ENCODE data around the gene ORMDL2.

The ORMDL2 gene

GRCh38 chr12:55817345-55818139, at the start of gene ORMDL2, which contains the start of gene SARNP:
TSS of gene ORMDL2 (plus strand) at chr12:55818041. CDS start at chr12:55819000, 959 bp downstream.
TSS of gene SARNP (minus strand) at chr12:55817724. CDS start at chr12:55817701, 23 bp downstream.
- peak; percentile 84 to 100 (median 98) for DNase-seq

- no peak for DNase-seq
Observed at GRCh38 chr12:55771736-55772135, 46.1 kb upstream of the ORMDL2 start.

- DNase-seq = no peak
Observed at GRCh38 chr12:55777856-55778255, 40.0 kb upstream of the ORMDL2 start.

- DNase-seq = no peak
Observed at GRCh38 chr12:55780685-55781084, 37.2 kb upstream of the ORMDL2 start.

- no peak for DNase-seq
Observed at GRCh38 chr12:55788546-55788945, 29.3 kb upstream of the ORMDL2 start.

- DNase-seq = no peak
Observed at GRCh38 chr12:55789171-55789570, 28.7 kb upstream of the ORMDL2 start.

- DNase-seq = no peak
Observed at GRCh38 chr12:55789893-55790292, 27.9 kb upstream of the ORMDL2 start.

DNA sequence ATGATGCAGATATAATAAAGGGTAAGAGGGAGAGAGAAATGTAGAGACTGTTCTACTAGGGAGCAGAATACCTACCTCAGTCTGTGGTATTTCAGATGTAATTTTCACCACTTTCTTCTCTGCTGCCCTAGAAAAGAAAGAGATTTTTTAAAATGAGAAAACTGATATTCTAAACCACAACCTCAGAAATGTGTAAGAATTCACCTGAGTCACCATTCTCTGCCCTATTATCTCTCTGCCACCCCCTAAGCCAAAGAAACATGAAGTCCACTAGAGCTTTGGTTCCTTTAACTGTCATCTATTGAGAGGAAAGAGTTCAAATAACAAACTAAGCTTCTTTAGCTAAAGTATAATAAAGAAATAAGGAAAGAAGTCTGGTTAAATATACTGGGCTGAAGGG, 21.9 kb upstream of the ORMDL2 start:
- no peak for DNase-seq

DNA sequence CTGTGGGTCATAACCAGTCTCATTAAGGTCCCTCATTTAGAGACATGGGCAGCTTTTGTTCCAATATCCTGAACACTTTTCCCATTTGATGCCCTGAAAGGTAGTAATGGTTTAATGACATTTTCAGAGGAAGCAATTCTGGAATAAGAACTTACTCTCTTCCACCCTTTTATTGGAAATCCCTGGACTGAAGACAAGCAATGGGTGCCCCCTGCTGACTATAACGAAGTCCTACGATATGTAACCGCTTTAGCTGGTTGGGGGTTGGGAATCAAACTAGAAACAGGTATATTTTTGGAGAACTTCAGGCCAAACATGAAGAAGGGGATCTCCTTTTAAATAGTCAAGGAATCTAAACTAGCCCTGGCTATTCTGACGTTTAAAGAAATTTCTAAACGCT, 20.8 kb upstream of the ORMDL2 start:
- DNase-seq = peak in 3 of 14 donors; percentile 1 to 4 (median 1)

DNA sequence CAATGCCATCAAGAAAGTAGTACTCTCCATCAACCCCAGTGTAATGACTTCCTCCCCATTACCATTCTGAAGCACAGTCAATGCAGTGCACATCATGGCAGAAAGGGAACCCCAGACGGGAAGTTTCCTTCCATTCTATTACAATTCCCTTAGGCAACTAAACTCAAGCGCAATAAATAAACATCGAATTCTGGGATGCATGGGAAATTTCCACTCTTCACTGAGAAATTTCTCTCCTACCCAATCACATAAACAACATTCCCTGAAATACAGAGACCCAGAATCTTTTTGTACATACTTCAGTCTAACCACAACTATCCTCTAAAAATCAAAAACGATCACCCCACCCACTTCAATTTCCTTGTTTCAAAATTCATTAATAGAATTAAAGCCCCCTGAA, 20.3 kb upstream of the ORMDL2 start:
- DNase-seq = no peak

GRCh38 chr12:55806982-55807381, 10.9 kb upstream of the ORMDL2 start:
- no peak for DNase-seq

- DNase-seq = no peak
Observed at GRCh38 chr12:55809274-55809673, 8.6 kb upstream of the ORMDL2 start.

DNA sequence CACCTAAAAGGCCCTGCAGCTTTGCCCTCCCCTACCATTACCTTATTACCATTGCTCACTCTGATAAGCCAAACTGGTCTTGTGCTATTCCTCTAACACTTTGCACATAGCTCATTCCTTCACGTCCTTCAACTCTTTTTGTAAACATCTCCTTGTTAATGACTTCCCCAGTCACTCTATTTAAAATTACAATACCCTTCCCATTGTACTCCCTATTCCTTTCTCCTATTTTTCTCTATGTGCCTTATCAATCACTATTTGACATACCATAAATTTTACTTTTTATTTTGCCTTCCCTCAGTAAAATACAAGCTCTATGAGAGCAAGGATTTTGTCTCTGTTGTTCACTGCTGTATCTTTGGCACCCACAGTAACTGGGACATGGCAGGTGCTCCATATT, 5.8 kb upstream of the ORMDL2 start:
- no peak for DNase-seq

GRCh38 chr12:55814257-55814656, 3.6 kb upstream of the ORMDL2 start:
- no peak for DNase-seq

DNA sequence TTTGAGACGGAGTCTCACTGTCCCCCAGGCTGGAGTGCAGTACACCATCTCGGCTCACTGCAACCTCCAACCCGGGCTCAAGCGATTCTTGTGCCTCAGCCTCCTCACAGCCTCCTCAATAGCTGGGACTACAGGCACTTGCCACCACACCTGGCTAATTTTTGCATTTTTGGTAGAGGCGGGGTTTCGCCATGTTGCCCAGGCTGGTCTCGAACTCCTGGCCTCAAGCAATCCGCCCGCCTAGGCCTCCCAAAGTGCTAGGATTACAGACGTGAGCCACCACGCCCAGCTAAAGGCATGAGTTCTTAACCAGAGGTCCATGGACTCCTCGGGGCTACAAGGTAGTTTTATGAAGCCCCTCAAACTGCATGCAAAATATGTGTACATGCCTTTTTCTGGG, 2.4 kb upstream of the ORMDL2 start:
- DNase-seq = no peak

DNA sequence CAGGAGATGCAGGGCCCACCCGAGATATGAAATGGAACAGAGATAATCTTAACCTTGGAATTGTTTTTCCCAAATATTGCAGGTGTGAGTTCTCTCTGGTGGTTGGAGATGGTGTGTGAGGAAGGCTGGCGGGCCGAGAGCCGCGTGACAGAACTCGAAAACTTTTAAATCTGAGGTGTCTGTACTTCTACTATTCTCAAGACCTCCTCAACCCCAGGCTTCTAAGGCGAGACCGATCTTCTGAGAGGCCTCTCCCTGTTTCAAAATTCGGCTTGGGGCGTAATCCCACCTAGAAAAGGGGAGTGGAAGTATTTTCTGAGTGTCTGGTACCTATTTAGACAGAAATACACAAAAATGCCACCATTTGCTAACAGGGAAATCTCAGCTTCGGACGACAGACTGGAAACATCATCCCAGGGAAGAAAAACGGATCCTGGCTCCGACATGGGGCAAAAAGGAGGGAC, 928 bp upstream of the ORMDL2 start:
- peak in 1 of 14 donors; percentile 31 for DNase-seq

GRCh38 chr12:55818140-55818728, 393 bp downstream of the ORMDL2 start:
- no peak for DNase-seq

- no peak for DNase-seq
Observed at GRCh38 chr12:55818886-55819285, 1.0 kb downstream of the ORMDL2 start.

DNA sequence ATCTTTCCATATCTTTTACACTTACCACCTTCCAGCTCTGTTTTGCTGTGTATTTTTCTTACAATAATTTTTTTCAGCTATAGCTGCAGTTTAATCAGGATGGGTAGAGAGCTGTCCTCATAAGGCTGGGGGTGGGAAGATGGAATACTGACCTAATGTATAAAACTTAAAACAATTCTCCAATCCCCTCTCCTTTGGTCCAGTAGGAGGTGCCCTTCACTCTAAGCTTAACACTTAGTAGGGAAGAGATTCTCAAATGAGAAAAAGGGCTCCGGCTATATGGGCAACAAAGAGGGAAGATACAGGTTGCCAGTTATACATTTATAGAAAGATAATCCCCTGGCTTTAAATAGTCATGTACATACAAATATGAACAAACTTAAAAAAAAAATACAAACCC, 2.8 kb downstream of the ORMDL2 start:
- DNase-seq = no peak

- DNase-seq = no peak
Observed at GRCh38 chr12:55822228-55822627, 4.4 kb downstream of the ORMDL2 start.

- DNase-seq = no peak
Observed at GRCh38 chr12:55823419-55823818, 5.6 kb downstream of the ORMDL2 start.

- DNase-seq = no peak
Observed at GRCh38 chr12:55824726-55825125, 6.9 kb downstream of the ORMDL2 start.

DNA sequence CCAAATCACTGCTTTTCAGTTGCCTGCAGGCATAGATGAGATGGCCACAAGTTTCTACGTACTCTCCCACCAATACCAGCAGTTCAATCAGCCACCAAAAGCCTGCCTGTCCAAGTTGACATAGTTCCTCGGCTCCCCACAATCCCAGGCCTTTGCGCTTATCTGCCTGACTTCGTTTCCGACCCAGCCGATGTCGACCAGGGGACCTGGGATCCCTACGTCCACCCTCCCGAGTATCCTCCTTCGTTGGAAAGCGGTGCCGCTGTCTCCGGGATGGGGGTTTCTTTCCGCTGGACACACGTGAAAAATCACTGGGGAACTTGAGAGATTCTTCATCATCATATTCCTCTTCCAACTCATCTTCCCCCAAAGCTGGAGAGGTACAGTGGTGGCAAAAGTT, 10.0 kb downstream of the ORMDL2 start:
- no peak for DNase-seq

GRCh38 chr12:55828357-55828756, 10.5 kb downstream of the ORMDL2 start:
- DNase-seq = peak in 1 of 14 donors; percentile 1
